Stimulated activated CD8-positive, alpha-beta memory T cell treated with anti-CD3 and anti-CD28 coated beads, Interleukin-2, amount 100 ng/mL, for 1 hour (primary cell): ENCODE data around the gene RBSN.
A peak's percentile ranks its signal among the peaks of the same experiment; 100 is the strongest.

Experiments
- DNase-seq, 2 donors: peaks; one replicate each; pipeline ENCODE4 v3.0.0-alpha.2; 2020; ENCODE audit warnings: low read depth in 2 of 2

Gene RBSN

DNA sequence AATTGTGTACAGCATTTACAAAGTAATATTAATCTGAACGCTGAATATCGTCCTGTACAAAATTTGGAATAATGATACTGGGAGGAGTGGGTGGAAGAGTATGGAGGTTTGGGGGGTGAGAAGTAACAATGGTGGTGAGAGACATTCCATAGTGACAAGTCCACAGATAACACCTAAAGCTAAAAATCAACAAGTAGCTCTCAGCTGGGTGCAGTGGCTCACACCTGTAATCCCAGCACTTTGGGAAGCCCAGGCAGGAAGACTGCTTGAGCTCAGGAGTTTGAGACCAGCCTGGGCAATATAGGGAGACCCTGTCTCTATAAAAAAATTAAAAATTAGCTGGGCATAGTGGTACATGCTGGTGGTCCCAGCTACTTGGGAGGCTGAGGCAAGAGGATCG is 38.9 kb downstream of the RBSN start:
- DNase-seq: no peak

DNA sequence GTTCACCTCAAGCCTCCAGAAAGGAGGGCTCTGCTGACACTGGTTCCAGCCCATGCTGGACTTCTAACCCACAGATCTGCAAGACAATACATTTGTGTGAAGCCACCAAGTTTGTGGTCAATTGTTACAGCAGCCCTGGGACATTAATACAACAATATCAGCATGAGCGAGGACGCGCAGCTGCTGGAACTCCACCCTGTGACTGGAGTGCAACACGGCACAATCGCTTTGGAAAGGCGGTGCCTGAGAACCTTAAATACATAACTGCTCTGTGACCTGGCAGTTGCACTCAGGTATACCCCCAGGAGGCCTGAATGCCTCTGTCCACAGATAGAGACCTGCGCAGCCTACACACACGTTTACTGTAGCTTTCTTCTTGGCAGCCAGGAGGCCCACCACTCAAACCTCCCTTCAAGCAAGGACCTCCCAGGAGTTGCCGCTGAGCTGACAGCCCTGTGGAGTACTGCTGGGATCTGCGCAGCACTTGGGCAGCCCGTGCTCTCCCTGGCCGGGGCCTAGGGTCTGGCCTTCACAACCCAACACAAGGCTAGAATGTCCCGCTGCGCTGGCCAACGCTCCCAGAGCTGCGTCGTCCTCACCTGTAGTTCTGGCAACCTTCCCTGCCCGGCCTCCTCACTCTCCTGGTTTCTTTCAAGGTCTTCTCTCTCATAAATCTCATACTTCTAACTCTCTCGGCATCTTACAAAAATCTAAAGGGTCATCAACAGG is 42.1 kb downstream of the RBSN start:
- no peak for DNase-seq

DNA sequence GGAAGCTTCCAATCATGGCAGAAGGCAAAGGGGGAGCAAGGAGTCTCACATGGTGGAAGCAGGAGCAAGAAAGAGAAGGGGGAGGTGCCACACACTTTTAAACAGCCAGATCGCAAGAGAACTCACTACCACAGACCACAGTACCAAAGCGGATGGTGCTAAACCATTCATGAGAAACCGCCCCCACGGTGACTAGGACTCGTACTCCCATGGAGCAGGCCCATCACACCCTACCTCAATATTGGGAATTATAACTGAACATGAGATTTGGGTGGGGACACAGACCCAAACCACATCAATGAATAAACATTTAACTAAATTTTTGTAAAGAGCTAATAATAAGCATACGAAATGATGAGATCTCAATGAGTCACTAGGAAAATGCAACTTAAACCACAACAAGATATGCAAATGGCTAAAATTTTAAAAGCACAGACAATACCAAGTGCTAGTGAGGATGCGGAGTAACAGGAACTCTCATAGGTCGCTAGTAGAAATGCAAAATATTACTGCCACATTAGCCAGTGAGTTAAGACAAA is 43.9 kb downstream of the RBSN start:
- DNase-seq: peak; percentile 12 to 17

DNA sequence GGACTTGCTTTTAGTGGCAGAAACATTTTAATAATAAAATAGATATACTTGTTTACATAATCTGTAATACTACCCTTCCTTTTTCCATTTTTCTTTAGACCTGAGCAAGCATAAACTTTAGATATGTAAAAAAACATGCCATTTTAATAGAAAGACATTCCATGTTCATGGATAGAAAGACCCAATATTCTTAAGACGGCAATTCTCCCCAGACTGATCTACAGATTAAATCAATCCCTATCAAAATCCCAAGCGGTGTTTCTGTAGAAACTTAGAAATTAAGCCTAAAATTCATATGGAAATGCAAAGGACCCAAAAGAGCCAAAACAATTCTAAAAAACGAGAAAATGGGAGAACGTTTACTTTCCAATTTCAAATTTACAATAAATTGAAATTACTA is 45.4 kb downstream of the RBSN start:
- no peak for DNase-seq

DNA sequence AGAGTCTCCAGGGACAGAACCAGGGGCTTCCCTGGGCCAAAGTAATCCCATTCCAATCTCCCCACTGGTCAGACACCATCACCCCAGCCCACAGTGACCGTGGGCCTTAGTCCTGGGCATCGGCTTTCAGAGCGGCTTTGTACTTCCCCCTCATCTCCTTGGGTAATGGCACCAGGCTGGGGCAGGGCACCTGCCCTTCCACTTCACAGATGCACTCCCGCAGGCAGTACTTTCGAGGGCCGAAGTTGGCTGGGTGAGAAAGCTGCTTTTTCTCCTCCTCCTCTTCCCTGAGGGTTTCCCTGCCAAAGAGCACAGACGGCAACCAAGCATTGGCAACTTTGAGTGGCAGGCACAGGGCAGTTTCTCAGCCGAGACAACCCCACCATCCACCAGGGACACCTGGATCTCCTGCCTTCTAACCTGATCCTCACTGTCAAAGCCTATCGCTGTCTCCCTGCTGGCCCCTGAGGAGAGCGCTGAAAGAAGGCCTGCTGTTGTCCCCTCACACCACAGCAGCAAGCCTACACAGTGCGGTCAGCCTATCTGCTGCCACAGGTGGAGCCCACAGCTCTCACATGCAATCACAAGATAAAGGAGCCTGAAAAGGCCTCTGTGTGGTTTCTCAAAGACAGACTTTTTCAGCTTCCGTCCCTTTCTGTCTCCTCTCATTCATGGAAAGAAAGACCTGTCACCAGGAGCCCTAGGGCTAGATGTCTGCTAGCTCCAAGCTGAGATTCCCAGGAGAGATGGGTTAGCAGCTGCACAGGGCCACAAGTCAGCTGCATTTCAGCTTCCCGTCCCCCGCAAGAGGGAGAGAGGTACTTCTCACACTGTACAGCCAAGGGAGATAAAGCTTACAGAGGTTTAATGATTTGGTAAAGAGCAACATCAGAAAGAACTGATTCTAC is 46.4 kb downstream of the RBSN start:
- DNase-seq: no peak

DNA sequence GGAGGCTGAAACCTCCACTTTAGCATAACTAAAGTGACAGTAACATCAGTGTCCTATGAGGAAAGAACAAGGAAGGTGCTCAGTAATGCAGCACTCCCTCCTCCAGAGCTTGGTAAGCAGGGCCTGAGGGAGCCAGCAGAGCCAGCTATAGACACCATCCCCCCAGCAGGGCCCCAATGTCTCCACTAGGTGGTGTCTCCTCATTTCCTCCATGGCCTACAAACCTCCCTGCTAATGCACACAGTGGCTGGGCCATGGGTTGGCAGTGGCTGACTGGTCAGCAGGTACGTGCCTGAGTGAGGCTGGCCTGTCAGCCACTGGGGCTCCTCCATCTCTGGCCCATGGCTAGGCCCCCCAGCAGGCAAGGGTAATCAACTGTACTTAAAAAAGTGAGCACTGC is 47.4 kb downstream of the RBSN start:
- peak in 1 of 2 donors; percentile 16 for DNase-seq

DNA sequence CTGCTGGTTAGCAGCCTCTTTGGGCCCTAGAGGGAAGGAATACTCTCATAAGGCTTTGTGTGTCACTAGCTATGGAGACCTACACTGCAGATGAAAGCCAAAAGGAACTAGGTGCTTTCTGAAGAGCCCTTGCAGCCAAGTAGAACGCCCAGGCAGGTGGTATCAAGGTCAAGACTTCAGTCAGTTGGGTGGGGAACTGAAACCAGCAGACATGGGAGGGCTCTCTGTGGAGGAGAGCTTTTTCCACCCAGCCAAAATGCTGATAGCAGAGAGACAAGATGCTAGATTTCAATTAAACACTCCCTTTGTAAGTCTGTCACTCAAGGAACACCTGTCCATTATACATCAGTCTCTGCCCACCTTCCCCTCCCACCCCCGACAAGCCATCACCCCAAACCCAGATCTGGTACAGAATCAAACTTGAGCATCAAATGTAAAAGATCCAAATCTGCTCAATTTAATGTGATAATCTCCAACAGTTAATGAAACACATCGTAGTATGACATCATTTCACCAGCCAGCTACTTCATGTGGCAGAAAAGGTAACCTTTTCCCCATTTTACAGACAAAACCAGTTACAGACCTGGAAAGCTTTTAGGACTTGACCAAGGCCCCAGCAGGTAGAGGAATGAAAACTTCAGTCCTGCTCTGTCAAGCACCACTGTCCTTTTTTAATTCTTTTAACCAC is 48.4 kb downstream of the RBSN start:
- DNase-seq: no peak

DNA sequence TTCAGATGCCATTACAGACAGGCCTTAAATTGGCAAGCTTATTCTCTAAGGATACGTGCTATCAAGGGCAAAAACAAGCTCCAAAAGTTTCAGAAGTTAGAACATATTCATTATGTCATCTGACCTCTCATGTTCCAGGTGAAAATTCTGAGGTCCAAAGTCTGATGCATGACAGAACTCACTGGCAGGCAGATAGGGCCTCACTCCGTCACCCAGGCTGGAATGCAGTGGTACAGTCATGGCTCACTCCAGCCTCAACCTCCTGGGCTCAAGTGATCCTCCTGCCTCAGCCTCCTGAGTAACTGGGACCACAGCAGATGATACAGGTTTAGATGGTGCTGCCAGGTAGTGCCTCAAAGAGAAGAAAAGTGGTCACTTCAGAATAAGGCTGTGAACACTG is 49.4 kb downstream of the RBSN start:
- DNase-seq: no peak

DNA sequence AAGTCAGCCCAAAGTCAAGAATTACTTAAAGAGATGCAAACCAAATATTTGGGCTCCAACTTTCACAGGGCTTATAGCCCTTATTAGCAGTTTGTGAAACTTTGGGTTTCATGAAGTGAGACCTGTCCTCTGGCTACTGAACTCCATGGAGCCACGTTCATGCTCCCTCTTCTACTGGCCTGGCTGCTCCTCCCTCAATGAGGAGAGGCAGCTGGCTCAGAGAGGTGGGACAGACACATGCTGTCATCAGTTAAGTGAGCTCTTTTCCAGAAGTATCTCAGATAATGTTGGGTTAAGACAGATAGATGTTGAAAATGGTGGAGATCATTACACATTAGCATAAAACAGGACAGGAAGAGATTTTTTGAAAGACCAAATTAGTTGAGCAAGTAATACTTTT is 53.3 kb downstream of the RBSN start:
- DNase-seq: no peak

DNA sequence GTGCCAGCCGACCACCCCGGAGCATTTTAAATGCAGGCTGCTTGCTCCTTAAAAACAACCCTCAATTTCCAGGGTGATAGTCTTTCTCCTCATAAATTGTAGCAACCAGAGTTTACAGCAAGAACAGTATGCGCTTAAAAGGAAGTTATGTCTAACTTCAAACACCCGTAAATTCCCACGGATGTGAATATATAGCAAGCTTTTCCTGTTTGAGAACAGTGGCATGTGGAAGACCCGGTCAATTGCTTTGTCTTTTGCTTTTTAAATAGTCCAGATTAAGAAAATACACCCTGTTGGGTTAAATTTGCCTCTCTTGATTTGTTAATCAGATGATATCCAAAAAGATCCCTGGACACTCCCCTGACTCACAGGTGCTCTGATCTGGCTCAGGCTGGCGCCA is 54.6 kb downstream of the RBSN start:
- DNase-seq: no peak

DNA sequence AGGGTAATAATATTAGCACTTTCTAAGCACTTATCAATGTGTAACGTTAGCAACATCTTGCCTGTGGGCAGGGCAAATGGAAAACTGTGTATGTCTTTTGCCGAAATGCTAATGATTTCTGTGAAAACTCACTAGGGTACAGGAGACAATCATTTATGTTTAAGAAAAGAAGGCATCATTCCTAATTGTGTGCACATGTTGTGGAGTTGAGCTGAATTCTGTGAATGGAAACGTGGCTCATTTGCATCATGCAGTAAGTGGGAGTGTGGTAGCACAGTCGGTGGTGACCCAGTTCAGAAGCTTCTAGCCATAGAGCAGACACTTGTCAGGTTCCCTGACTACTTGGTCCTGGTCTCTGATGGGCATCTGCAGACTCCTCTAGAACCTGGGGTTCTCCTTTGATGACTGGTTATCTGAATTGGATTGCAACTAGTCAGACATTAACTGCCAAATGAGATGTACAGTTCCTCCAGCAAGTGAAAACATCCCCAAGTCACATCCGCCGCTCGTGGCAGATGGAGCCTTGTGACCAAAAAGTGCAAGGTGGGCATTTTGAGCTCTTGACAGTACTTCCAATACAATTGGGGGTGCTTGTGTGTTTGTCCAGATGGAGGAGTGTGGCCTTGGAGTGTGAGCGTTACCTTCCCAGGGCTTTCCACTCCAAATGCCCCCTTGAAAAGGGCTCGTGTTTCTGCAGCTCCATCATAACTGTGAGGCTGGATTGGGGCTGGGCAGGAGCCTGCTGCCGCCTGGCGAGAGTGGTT is 55.4 kb downstream of the RBSN start:
- no peak for DNase-seq

DNA sequence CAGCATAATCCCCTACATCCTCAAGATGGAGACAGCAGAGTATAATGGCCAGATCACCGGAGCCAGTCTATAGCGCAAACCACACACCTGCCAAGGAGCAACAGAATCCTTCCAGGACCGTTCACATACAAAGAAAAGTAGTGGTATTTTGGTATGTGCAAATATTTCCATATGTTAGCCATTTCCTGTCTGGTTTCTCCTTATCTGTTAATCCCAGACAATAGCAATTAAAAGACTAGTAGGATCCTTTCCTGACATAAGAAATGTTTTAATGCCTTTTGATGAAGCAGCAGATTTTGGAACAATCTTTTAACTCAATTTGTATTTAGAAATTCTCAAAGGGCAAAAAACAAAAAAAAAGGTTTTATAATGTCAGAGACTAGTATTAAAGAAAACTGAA is 56.0 kb downstream of the RBSN start:
- no peak for DNase-seq

DNA sequence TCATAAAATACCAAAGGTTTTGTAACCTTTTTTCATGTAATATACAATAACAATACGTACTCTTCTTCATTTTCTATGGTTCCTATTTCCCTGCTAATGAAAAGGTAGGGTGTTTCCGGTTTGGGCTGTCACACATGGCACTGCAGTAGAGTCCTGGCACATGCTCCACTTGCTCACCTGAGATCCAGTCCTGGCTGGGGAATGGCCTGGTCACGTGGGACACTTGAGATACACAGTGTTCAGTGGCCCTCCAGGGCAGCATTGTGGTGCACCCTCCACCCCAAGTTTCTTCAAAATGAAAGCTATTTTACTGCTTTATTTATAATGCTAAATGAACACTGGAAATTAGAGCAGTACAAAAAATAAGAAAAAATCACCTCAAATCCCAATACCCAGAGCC is 57.0 kb downstream of the RBSN start:
- no peak for DNase-seq

DNA sequence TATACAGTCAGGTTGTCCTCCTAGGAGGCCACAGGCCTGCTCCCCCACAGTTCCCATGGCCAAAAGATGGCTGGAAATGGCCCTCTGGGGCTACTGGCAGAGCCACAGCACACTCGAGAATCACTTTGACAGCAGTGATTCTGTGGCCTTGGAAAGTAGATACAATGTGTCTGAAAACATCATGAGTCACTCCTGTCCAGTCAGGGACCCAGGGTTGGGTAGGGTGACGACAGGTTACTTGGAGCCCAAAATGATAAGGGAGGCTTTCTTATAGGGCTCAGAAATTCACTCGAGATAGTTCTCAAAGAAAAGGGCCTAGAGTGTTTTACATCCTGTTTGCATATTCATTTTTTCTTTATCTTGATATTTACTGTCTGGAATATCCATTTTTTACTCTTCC is 58.1 kb downstream of the RBSN start:
- no peak for DNase-seq

DNA sequence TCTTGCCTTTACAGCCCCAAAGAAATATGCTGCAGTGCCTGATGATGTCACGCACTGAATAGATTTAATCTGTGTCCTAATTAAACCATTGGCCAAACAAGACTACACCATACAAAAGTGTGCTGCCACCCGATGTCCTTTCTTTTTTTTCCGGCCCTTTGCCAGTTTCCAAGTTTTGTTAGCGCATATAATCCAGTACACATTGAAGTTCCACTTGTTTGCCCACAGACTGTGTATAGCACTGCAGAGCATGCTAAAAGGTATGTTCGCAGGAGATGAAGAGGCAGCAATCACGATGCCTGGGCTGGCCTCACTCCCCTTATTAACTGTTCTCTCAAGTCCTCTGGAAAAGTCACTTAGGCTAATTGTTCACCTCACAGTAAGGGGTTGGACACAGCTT is 60.6 kb downstream of the RBSN start:
- no peak for DNase-seq

DNA sequence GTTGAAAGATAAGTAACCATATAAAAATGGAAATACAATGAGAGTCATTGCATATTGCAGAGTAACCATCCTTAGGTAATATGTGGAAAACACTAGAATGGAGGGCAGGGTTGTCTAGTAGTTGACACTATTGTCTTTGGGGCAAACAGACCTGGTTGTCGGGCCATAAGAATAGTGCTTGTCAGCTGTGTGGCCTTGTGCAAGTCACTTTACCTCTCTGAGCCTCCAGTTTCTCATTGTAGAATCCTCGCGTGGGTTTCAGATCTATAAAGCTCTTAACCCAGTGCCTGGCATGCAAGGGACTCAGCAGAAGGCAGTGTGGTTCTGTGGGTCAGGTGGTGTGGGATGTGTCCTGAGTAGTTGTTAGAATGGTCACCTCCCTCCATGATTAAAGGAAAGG is 65.8 kb downstream of the RBSN start:
- DNase-seq: no peak

DNA sequence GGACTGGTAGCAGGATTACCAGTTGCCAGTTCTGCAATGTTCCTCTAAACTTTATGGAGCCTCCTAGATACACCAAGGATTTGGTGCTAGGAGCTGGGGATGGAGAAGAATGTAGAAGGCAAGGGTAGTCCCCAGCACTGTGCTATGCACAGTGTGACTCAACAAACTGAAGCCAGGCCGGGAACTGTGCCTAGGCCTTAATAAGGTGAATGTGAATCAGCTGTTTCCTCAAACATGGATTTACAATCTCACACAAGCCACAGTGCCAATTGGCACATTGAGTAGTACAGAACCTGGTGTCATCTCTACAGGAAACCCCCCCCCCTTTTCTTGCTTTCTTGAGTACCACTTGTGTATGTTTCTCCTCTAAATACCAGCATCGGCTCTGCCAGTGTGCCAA is 66.3 kb downstream of the RBSN start:
- DNase-seq: no peak

DNA sequence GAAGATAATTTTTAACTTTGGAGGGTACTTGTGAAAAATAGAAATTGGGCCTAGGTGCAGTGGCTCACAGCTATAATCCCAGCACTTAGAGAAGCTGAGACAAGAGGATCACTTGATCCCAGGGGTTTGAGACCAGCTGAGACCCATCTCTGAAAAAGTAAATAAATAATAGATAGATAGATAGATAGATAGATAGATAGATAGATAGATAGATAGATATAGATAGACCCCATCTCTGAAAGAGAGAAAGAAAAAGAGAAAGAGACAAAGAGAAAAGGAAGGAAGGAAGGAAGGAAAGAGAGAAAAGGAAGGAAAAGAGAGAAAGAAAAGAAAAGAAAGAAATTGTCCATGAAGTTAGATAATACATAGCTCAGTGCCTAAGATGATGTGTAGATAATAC is 69.3 kb downstream of the RBSN start:
- no peak for DNase-seq

DNA sequence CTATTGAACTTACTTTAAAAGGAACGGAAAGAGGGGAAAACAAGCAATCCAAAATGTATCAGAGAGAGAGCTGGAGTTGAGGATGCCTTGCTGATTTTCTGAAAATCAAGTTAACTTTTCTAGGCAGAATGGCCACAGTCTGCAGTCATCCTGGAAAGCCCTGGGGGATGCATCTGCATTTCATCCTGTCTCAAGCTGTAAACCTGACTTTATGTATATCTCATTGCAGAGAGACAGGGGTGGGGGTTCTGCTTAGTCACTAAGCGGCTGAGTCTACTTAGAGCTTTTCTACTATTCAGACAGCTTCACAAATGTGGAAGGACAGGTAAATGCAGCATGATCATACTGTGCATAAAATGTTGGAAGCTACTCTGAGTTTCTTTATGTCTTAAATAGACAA is 75.2 kb downstream of the RBSN start:
- no peak for DNase-seq

DNA sequence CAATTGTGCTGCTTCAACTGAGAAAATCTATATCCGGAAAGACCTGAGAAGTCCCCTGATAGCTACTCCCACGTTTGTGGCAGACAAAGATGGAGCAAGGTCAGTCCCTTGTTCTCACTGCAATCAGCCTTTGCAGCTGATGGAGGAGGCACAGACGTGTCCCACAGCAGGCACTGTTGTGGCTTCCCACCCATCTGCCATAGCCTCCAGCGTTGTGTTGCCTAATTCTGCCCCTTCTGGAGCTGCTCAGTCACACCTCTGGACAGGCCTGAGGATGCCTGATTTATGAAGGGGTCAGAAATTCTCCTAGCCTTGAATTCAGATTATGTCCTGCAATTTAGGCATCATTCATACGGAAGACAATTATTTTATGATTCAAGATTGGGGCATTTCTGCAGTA is 75.7 kb downstream of the RBSN start:
- DNase-seq: no peak
